GM23248 (cell line): ENCODE results near the gene KCNJ18.
"Not testable (repeated sequence)": the region's sequence is repeated elsewhere in the genome, so short reads cannot be mapped to it uniquely, and the experiment has no call there.

Source experiments
- EZH2 ChIP-seq: fragments of 200-600 bp; sonication (generic); IDR thresholded peaks from 2 replicates; pipeline ENCODE4 v1.6.1; 2018; ENCODE audit warnings: antibody characterized with exemption, mild to moderate bottlenecking; ENCODE audit not compliant: insufficient read depth, poor library complexity, severe bottlenecking
- EZH2phosphoT487 ChIP-seq: fragments of 200-600 bp; sonication (generic); IDR thresholded peaks from 2 replicates; pipeline ENCODE4 v1.6.1; 2018; ENCODE audit warnings: antibody characterized with exemption, moderate library complexity, mild to moderate bottlenecking, low read depth; ENCODE audit not compliant: insufficient read depth

- not testable (repeated sequence) for TF ChIP-seq EZH2phosphoT487, EZH2
These were observed 10.8 kb downstream of the KCNJ18 start for GRCh38 chr17:21702940-21703640.
